Fibroblast of peridontal ligament (primary cell): ENCODE measurements around the gene FLOT1.

ENCODE experiments used
- DNase-seq: peaks from one replicate; pipeline ENCODE4 v3.0.0-alpha.2; 2010; ENCODE audit errors: extremely low read depth

Gene FLOT1

GRCh38 chr6:30700340-30700739, 42.1 kb downstream of the FLOT1 start:
- no peak for DNase-seq

DNA sequence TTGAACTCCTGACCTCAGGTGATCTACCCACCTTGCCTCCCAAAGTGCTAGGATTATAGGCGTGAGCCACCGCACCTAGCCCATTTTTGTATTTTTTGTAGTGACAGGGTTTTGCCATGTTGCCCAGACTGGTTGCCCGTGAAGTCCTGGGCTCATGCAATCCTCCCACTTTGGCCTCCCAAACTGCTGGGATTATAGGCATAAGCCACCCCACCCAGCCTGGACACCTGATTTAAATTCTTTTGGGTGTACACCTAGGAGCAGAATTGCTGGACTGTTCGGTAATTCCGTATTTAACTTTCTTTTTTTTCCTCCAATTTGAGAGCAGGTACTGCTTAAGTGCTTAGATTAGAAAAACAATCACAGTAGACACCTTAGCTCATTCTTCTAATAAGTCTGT, 46.1 kb downstream of the FLOT1 start:
- no peak for DNase-seq

DNA sequence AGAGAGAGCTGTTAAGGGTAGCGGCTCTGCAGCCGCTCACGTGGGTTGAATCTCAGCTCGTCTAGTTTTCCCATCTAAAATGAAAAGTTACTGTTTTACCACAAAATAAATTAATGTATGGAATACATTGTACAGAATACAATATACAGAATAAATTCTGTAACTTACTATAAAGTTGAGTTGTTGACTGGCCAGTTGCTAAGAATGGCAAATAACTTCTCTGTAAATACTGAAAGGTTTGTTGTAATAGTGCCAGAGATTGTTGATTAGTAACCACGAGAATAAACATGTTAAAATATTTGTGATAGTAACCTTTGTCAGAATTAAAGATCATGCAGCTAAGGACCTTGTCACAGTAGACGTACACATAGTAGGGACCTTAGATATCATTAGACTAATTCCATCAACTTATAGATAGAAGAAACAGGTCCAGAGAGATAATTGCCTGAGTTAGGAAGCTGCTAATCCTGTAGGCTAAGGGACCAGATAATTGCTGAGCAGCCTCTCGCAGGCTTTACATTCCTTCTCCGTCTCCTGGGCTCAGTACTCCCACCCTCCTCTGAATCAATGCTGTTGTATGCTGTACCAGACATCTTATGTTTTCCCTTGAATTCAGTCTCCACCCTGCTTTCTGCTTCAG, 51.2 kb downstream of the FLOT1 start:
- no peak for DNase-seq

- DNase-seq, result peak; percentile 75
These were observed 51.9 kb downstream of the FLOT1 start, which contains the start of gene NRM for GRCh38 chr6:30690403-30691207. TSS of gene NRM (minus strand) at chr6:30690984. CDS start at chr6:30690974, 10 bp downstream.

DNA sequence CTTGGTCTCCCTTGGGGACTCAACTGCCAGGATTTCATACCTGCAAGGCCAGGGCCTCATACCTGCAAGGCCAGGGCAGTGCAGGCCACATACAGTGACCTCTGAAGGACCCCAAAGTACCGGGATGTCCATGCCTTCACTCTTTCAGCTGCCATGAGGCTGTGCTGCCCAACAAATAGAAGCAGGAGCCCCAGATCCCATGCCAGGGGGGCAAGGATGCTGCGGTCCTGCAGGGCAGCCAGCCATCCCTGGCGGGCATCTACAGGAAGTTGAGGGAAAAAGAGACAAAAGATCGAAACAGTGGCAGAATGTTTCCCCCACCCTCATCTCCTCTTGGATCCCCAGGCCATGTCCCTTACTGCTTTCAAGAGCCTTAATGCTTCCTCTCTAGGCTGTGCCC, 52.5 kb downstream of the FLOT1 start:
- no peak for DNase-seq

- DNase-seq, result no peak
These were observed 53.2 kb downstream of the FLOT1 start for GRCh38 chr6:30689022-30689865.

GRCh38 chr6:30688569-30688968, 53.9 kb downstream of the FLOT1 start:
- no peak for DNase-seq

GRCh38 chr6:30687659-30688431, 54.6 kb downstream of the FLOT1 start:
- DNase-seq, result peak; percentile 61

DNA sequence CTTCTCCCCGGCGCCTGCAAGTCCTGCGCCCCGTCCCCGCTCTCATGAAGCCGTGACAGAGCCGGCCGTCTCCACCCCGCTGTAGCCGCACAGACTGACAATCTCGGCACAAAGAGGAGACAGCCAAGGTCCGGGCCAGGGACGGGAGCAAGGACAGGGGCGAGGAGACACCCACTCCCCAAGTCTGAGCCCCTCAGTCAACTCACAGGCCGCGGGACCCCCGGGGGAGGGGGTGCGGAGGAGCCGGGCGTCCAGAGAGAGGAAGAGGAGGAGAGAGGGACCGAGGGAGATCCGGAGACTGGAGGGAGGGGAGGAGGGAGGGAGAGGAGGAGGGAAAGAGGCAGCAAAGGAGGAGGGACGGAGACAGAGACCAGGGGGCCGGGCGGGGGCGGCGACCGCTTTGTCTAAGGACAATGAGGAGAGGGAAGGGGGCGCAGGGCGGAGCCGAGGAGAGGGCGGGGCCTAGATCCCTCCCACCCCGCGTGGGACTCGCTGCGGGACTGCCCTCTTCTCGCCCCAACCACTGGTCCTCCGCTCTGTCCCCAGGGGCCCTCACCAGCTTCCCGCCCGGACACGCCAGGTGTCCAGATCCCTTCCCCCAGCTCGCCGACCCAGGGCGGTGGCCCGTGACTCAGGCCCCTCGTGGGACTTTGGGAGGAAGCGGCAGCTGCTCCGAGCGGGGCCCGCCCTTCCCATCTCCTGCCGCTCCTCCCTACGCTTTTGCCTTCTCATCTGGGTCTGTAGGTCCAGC, 55.4 kb downstream of the FLOT1 start:
- peak; percentile 95 for DNase-seq

DNA sequence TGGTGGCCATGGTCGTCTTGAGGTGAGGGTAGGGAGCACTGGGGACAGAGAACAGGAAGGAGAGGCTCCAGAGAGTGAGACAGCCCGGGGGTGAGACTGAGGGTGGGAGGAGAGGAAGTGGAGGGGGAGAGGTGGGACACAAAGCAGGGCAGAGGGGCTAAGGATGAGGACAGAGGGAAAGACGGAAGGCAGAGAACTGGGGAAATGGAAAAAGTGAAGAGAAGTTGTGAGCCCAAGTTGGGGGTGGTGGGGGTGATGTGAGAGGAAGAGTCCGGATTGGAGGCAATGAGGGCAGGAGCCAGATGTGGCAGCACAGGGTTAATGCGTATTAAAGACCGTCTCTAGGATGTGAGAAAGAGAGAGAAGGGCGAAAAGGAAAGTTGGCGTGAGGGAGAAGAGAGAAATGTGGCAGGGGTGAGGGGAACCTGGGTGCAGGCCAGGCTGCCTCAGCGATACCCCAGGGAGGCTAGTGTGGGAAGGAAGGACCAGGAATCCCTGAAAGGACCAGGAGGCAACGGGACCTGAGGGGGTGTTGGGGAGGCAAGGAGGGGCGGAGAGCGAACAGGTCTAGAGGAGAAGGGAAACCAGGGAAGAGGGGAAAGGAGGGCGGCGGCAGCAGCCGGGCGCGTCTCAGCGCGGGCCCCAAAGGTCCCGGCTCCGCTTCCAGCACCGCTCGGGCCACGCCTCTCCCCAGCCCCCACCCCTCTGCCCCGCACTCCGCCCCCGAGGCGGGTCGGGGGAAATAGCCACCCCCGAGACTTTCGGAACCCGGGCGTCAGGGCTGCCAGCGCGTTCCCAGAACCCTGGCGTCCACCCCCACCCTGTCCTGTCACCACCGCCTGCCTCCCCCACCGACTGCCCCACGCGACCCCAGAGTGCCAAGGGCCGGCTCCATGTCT, 56.2 kb downstream of the FLOT1 start, which contains the start of gene PPP1R18:
PPP1R18 (minus strand) TSS at position 637 of the 899 bp plus-strand sequence; CDS start at position 10, 627 bp downstream.
- peak; percentile 59 for DNase-seq

- DNase-seq, result no peak
These were observed 57.1 kb downstream of the FLOT1 start for GRCh38 chr6:30685157-30686008.

- peak; percentile 27 for DNase-seq
These were observed 57.9 kb downstream of the FLOT1 start for GRCh38 chr6:30684386-30685156.

DNA sequence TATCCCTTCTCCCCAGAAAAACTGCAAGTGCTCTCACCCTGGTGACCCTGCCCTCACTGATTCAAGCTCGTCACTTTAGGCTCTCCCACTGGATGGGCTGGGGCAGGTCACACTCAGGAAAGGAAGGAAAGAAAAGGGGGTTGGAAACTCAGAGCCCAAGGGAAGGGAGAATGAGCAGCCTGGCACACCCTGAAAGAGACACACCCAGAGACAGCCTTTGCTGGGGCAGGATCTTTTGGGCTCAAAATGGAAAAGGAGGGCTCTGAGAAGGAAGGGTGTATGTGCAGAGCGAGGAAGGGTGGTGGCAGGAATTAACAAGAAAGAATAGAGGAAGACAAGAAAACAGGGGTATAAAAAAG, 58.5 kb downstream of the FLOT1 start:
- no peak for DNase-seq

DNA sequence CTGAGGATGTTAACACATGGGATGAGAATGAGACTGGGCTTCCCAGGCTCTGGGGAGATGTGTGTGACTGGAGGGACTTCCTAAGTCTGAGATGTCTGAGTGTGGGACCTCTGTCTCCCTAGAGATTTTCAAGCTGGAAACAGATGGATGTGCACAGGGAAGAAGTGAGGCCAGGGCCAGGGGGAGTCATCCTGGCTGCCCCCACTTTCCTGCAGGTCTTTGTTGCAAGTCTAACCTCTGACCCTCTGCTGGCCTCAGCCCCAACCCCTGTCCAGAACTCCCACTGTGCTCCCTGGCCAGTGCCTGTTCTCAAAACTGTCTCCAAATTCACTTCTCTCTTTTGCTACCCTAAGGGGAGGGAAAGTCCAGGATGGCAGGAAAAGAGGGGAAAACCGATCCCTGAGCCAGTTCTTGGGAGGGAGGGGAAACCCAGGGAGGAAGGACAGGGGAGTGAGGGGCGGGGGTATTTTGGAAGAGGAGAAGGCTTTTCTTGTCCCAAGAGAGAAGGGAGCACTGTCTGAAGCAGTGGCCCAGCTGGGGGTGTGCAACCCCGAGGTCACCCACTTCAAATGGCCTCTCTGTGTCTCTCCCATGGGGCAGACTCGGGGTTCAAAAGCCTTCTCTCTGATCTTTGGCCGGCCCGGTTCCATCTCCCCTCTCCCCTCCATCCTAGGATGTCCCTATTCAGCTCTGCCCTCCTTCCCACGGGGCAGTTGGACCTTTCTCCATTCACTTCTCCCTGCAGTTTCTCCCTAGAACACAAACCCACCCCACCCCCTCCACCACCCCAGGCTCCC, 59.1 kb downstream of the FLOT1 start:
- no peak for DNase-seq

DNA sequence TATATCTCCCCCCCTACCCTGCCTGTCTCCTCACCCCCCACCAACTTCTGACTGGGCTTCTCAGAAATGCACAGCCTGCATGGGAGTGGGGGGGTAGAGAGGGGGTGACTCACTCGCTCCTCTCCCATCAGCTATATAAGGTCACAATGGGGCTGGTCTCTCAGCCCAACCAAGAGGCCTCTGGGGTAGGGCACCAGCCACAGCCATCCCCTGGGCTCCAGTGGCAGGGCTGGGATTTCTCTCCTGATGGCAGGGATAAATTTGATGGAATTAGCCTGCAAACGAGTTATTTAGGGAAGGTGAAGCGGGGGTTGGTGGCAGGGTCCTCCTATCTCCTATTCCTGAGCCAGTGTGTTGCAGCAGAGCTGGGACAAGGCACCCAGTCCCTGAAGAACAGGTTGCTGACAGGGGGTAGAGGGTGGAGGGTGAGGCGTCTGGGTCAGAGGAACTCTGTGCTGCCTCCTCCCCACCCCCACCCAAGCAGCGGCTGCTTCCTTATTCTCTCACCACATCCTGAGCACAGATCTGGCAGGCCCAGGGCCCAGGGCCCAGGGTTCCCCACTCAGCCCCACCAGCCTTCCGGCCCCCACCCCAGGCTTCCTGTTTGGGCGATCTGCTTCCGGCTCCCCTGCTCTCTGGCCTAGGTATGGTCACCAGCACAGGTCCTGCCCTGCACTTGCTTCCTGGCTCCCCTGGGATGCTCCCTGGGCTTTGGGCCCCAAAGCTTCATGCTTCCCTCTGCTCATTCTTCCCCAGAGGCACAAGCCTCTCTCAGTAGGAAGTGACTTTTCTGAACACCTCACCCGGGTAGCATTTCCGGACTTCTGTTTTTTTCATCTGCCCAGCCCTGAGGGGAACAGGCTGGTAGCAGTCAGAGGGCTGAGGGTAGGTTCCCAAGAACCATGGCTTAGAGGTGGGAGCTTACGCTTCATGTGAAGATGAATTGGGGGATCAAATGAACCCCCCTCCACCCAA, 60.1 kb downstream of the FLOT1 start:
- peak; percentile 87 for DNase-seq

DNA sequence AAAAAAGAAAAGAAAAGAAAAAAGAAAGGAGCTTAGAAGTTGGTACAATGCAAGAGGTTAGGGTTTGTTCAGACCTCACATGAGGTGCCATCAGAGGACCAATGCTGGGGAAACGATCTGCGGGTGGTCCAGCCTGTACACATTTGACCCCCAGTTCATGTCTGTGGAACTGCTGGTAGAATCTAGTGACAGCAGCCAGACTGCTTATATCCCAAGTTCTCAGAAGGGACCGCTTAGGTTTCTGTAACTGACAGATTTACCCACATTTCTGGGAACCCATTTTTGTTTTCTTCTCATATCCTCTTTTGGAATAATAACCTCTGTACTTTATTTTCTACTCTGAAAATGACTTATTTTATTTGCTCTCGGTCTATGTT, 60.7 kb downstream of the FLOT1 start:
- no peak for DNase-seq
